Esophagus muscularis mucosa (tissue), 4 donors: ENCODE results near the gene SHB. TPM values are rescaled to one million over a fixed set of nuclear protein-coding genes. Genes with fewer than 3 reads are reported as not detected.

ENCODE experiments used
- DNase-seq: peaks from one replicate; pipeline ENCODE4 v3.0.0-alpha.2; 2017; ENCODE audit errors: extremely low spot score
- H3K27ac ChIP-seq, 4 donors: fragments of 200-600 bp; sonication (generic); replicated peaks in 1 of 4; 1 replicate in 3 of 4; 2 replicates in 1 of 4; pipeline ENCODE4 v1.5.1; 2016 to 2019; ENCODE audit warnings: mild to moderate bottlenecking in 1 of 4
- H3K27me3 ChIP-seq, 4 donors: fragments of 200-600 bp; sonication (generic); one replicate each; pipeline versions ENCODE4 v1.5.1 to v1.6.0; 2016 to 2019
- H3K36me3 ChIP-seq, 4 donors: fragments of 200-600 bp; sonication (generic); one replicate each; pipeline ENCODE4 v1.5.1; 2016 to 2019
- H3K4me1 ChIP-seq, 4 donors: fragments of 200-600 bp; sonication (generic); one replicate each; pipeline ENCODE4 v1.5.1; 2016 to 2019
- H3K4me3 ChIP-seq, 4 donors: fragments of 200-600 bp; sonication (generic); 1 replicate in 2 of 4; 2 replicates in 2 of 4; pipeline ENCODE4 v1.5.1; 2016 to 2019; ENCODE audit warnings: mild to moderate bottlenecking in 4 of 4, moderate library complexity in 1 of 4
- H3K9me3 ChIP-seq, 4 donors: fragments of 200-600 bp; sonication (generic); 1 replicate in 3 of 4; 2 replicates in 1 of 4; pipeline ENCODE4 v1.5.1; 2016 to 2019
- CTCF ChIP-seq, 3 experiments: fragments of 200-600 bp in 2 of 3; fragments of 450-650 bp in 1 of 3; sonication (generic) in 2 of 3; IDR thresholded peaks; one replicate each; pipeline ENCODE4 v1.5.1; 2017 to 2019; ENCODE audit warnings: antibody characterized with exemption in 3 of 3, mild to moderate bottlenecking in 2 of 3, moderate library complexity in 1 of 3
- EP300 ChIP-seq: sonication (generic); formaldehyde crosslinking; IDR thresholded peaks from one replicate; pipeline ENCODE4 v1.6.1; 2017; ENCODE audit warnings: antibody characterized with exemption
- POLR2A ChIP-seq: fragments of 450-650 bp; IDR thresholded peaks from one replicate; pipeline ENCODE4 v1.6.1; 2017; ENCODE audit warnings: antibody characterized with exemption, moderate library complexity, mild to moderate bottlenecking, low read depth
- POLR2AphosphoS5 ChIP-seq, 2 donors: sonication (generic); formaldehyde crosslinking; IDR thresholded peaks; one replicate each; pipeline ENCODE4 v1.6.1; 2017; ENCODE audit warnings: antibody characterized with exemption in 2 of 2
- WGBS: methylation state at CpG from one replicate; pipeline ENCODE4 v1.1.5; 2018; 5-methylcytosine and 5-hydroxymethylcytosine counted together
- intact Hi-C: fragments of 100-400 bp; cut with DNase I; formaldehyde crosslinking; loops from one replicate; pipeline ENCODE4 v1.15.1; 2023
- total RNA-seq, 4 donors: library from RNA; depleted of rRNA; stranded (reverse); fragments of >200 nt; gene quantifications; one replicate each; pipeline versions ENCODE4 v1.1.0 to v1.2.1, GENCODE V29; 2016

Gene SHB
- total RNA-seq, 4 donors from 2014 or later = 16.6 to 21.2 (median 21.0) TPM

DNA sequence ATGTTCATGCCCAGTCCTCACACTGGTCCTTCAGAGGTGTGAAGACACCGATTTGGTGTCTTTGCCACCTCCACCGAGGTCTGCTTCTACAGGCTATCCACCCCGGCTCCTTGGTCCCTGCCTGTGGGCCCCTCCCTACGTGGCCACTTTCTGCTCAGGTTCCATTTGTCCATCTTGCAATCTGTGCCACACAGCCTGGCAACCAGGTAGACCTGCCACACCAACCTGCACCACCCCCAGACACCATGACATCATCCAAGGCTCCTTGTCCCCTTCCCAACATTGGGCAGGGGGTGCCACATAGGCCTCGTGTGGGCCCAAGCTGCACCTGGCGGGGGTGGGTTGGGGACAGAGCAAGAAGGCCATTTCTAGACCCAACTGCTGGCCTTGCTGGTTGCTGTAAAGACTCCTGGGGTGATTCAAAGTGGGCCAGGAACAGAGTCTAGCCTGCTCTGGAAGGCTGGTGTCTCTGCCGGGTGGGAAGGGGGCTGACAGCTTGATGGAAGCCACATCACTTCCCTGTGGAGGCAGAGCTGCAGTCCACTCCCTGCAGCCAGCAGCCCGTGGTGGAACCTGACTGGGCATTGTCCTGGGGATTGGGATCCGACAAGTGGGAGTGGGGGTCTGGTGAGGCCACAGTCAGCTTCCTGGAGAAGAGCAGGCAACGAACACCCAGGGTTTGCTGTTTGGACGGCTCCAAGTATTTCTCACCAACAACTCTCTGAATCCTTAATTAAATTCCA, 99.3 kb downstream of the SHB start:
- Histone ChIP-seq H3K9me3 (no peaks in the 10 kb centered on the region), H3K4me3 (no peak overlapping the region), H3K27me3 (no peaks in the 10 kb centered on the region), H3K4me1 (peaks cover 20 to 38% (median 25%) of the 10 kb centered on the region in 4 donors), H3K36me3 (peaks cover 0 to 28% (median 17%) of the 10 kb centered on the region in 4 donors), H3K27ac (no peak overlapping the region)
- DNase-seq = no peak
- 98% methylated on average over 11 of the region's 11 CpGs for WGBS
- TF ChIP-seq POLR2A (no peak), POLR2AphosphoS5 (IDR thresholded peaks at IDR 0.05) (no peak), EP300 (no peak), CTCF (IDR thresholded peaks at IDR 0.05) (no peak)
- intact Hi-C loops = no loop called here

DNA sequence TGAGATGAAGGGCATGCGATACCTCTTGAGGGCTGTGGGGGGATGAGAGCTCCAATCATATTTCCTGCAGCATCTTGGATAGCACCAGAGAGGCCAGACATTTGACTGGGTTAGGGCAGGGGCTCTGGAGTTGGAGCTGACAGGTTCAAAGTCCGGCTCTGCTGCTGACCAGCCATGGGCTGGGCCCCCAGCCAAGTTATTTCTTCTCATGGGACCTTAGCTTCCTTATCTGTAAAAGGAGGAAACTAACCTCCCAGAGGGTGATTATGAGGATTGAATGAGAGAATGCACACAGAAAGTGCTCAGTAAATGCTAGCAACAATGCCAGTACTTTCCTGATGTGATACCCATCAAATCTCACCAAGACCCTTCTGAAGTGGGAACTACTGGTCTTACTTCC, 99.9 kb downstream of the SHB start:
- no peak for DNase-seq
- Histone ChIP-seq H3K36me3 (peaks cover 0 to 24% (median 12%) of the 10 kb centered on the region in 4 donors), H3K9me3 (no peaks in the 10 kb centered on the region), H3K27ac (no peak overlapping the region), H3K4me1 (peaks cover 26 to 44% (median 28%) of the 10 kb centered on the region in 4 donors), H3K27me3 (no peaks in the 10 kb centered on the region), H3K4me3 (no peak overlapping the region)
- intact Hi-C loops = no loop called here
- no peak for TF ChIP-seq POLR2AphosphoS5 (IDR thresholded peaks at IDR 0.05)
- no peak for TF ChIP-seq POLR2A
- TF ChIP-seq CTCF (IDR thresholded peaks at IDR 0.05) = no peak
- 50% methylated on average over 2 of the region's 2 CpGs for WGBS

DNA sequence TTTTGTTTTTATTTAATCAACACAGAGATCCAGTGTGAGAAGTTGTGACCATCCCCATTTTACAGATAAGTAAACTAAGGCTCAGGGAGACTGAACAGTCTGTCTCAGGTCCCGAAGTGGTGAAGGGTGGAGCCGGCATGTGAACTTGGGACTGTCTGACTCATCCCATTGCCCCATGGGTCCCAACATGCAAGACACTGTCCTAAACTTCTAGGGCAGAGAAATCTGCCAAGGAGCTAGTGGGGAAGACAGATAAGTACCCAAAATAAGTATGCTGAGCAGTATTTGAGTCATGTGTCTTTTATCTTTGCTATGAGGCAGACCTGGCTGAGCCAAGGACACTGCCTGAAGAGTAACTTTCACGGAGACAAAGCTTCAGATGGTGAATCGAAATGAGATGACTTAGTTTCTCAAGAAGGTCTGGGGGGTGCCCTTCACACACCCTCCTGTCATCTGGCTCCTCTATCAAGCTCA, 100.8 kb downstream of the SHB start:
- H3K4me1 ChIP-seq = peaks cover 28 to 48% (median 33%) of the 10 kb centered on the region in 4 donors
- intact Hi-C loops = no loop called here
- H3K27ac ChIP-seq = no peak overlapping the region
- 84% methylated on average over 4 of the region's 4 CpGs for WGBS
- H3K9me3 ChIP-seq = no peaks in the 10 kb centered on the region
- no peaks in the 10 kb centered on the region for H3K27me3 ChIP-seq
- TF ChIP-seq CTCF (IDR thresholded peaks at IDR 0.05) = no peak
- no peak for TF ChIP-seq EP300
- no peak for TF ChIP-seq POLR2A
- no peak for TF ChIP-seq POLR2AphosphoS5 (IDR thresholded peaks at IDR 0.05)
- H3K36me3 ChIP-seq = peaks cover 0 to 16% (median 5%) of the 10 kb centered on the region in 4 donors
- no peak for DNase-seq
- H3K4me3 ChIP-seq = no peak overlapping the region

DNA sequence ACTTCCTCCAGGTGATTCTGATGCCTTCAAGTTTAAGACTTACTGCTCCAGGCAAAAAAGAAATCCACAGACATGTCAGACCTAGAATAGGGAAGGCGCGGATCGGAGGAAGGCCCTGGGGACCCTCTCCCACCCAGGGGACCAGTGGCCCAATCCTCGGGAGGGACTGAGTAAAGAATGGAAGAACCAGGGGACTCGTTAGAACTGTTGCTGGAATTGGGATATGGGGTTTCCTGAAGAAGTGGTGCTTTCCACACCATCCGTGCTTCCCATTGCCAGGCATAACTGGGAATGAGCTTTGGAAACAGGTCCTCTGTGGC, 101.3 kb downstream of the SHB start:
- intact Hi-C loops = no loop called here

More for the DNA sequence above, 101.3 kb downstream of the SHB start:
- Histone ChIP-seq H3K36me3 (peaks cover 0 to 10% (median 2%) of the 10 kb centered on the region in 4 donors), H3K9me3 (no peaks in the 10 kb centered on the region), H3K27ac (no peak overlapping the region), H3K4me3 (no peak overlapping the region), H3K27me3 (no peaks in the 10 kb centered on the region), H3K4me1 (peaks cover 28 to 48% (median 33%) of the 10 kb centered on the region in 4 donors)
- DNase-seq = no peak
- no peak for TF ChIP-seq POLR2A
- no peak for TF ChIP-seq POLR2AphosphoS5 (IDR thresholded peaks at IDR 0.05)
- TF ChIP-seq CTCF (IDR thresholded peaks at IDR 0.05) = no peak
- no peak for TF ChIP-seq EP300
- WGBS = 95% methylated on average over 6 of the region's 6 CpGs
